Heart right ventricle (tissue), 16 donors: ENCODE data around the gene MCL1. TPM values are rescaled to one million over a fixed set of nuclear protein-coding genes. Genes with fewer than 3 reads are reported as not detected.
A peak's percentile ranks its signal among the peaks of the same experiment; 100 is the strongest.

ENCODE experiments used
- ATAC-seq, 8 donors: fragments of 200-7000 bp; cut with Tn5 transposase; one replicate each; pipeline ENCODE4 v1.9.1; 2020; ENCODE audit warnings: mild to moderate bottlenecking in 8 of 8, moderate library complexity in 8 of 8, moderate number of reproducible peaks in 1 of 8
- DNase-seq, 2 donors: peaks; one replicate each; pipeline ENCODE4 v3.0.0-alpha.2; 2020
- H3K27ac ChIP-seq, 10 donors: fragments of 200-600 bp; sonication (generic) in 2 of 10; one replicate each; pipeline versions ENCODE4 v1.5.0 to v1.8.0; 2020 to 2022; ENCODE audit warnings: mild to moderate bottlenecking in 3 of 10
- H3K27me3 ChIP-seq, 7 donors: fragments of 200-600 bp; one replicate each; pipeline ENCODE4 v1.8.0; 2021 to 2022; ENCODE audit warnings: mild to moderate bottlenecking in 2 of 7
- H3K36me3 ChIP-seq, 9 donors: fragments of 200-600 bp; sonication (generic) in 1 of 9; one replicate each; pipeline versions ENCODE4 v1.5.0 to v1.8.0; 2020 to 2022; ENCODE audit warnings: mild to moderate bottlenecking in 2 of 9
- H3K4me1 ChIP-seq, 9 donors: fragments of 200-600 bp; sonication (generic) in 1 of 9; one replicate each; pipeline versions ENCODE4 v1.5.0 to v1.8.0; 2020 to 2022; ENCODE audit warnings: mild to moderate bottlenecking in 4 of 9
- H3K4me3 ChIP-seq, 10 donors: fragments of 200-600 bp; sonication (generic) in 2 of 10; one replicate each; pipeline versions ENCODE4 v1.5.0 to v1.8.0; 2020 to 2022; ENCODE audit warnings: mild to moderate bottlenecking in 7 of 10, moderate library complexity in 2 of 10
- H3K9me3 ChIP-seq, 11 donors: fragments of 200-600 bp in 10 of 11; sonication (generic) in 2 of 11; one replicate each; pipeline versions ENCODE4 v1.5.0 to v1.8.0; 2013 to 2022; ENCODE audit warnings: mild to moderate bottlenecking in 2 of 11, control low read depth in 1 of 11, moderate library complexity in 1 of 11
- CTCF ChIP-seq, 9 donors: fragments of 200-600 bp; sonication (generic) in 2 of 9; IDR thresholded peaks; one replicate each; pipeline versions ENCODE4 v1.5.0 to v1.8.0; 2021 to 2022; ENCODE audit warnings: antibody characterized with exemption in 9 of 9, mild to moderate bottlenecking in 5 of 9, moderate library complexity in 1 of 9
- WGBS, 2 donors: extraction: QIAGEN DNeasy Blood & Tissue Kit; methylation state at CpG; one replicate each; pipeline ENCODE4 v1.1.7; 2013; ENCODE audit warnings: inconsistent platforms in 1 of 2; 5-methylcytosine and 5-hydroxymethylcytosine counted together
- intact Hi-C, 10 donors: fragments of 100-400 bp; cut with DNase I; formaldehyde crosslinking; loops; one replicate each; pipeline versions ENCODE4 v1.11.1 to v1.14.2; 2022
- polyA plus RNA-seq, 2 donors: library from polyadenylated mRNA; stranded (reverse); fragments of 200-250 nt; gene quantifications; one replicate each; pipeline ENCODE4 v1.2.3, GENCODE V29; 2013
- total RNA-seq, 10 donors: library from RNA; stranded (reverse); fragmentation: NEBNext Ultra II Directional in 3 of 10; extraction: Animal tissue kit (Norgen Biotek cat#: 25700) in 3 of 10; gene quantifications; one replicate each; pipeline versions ENCODE4 v1.2.1 to v1.2.4, GENCODE V29; 2021 to 2023
- donor health status: Arrhythmogenic right ventricular cardiomyopathy.
- donor health status: ischemic (EF 13 %, LVEDD 7.1; RV severe dilation, severe dysfunction).
- donor health status: healthy with polysubstance abuse.
- donor health status: DM: no; HTN: yes; CAD: no.
- donor health status: DM: no; HTN: no; CAD: no.
- donor health status: ischemic (EF 25% LVEDD 6.9; RV normal size, moderate dysfunction).
- donor health status: ischemic (EF 25% LVEDD 5.7; RV mildly dilated, moderate dysfunction).
- donor health status: healthy.
- donor health status: DM: yes; HTN: yes; CAD: no.
- donor health status: Ischemic cardiomyopathy.
- donor health status: ischemic (EF 35%, LVEDD 5.7; RV mildly dilated, moderate dysfunction).
- donor health status: nonischemic (EF 11% LVEDD 7.7; RV severe dilation, severe dysfunction).
- donor health status: DM: yes; HTN: yes; CAD: no.
- donor health status: PGD.
- donor health status: ischemic (EF 29% LVEDD 5.4; RV normal size, mild dysfunction).
- donor health status: nonischemic (EF 23%, LVEDD 6.1; RV moderate dilation, normal function).

The MCL1 gene
- total and polyA plus RNA-seq, 12 donors = 54.3 to 155 (median 115) TPM

DNA sequence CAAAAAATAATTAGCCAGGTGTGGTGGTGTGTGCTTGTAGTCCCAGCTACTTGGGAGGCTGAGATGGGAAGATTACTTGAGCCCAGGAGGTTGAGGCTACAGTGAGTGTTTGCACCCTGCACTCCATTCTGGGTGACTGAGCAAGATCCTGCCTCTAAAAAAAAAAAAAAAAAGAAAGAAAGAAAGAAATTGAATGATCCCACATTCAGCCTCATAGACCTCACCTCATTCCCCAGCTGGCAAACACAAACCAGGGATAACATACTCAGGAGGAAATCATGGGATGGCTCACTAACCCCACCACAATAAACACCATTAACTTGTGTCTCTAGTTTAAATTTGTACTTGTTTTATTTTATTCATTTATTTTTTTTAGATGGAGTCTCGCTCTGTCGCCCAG, 41.5 kb upstream of the MCL1 start:
- intact Hi-C loops = loop anchor here in 8 of 10 donors (1.0 to 10.0 kb wide), 8 partner anchors 40 to 354 kb away; partner anchors contain the start of genes CERS2 (in 1 of the 8) and MCL1 (in 1 of the 8)
- peaks cover 8 to 64% (median 49%) of the 10 kb centered on the region in 9 donors for H3K4me1 ChIP-seq
- 98% methylated on average over 2 of the region's 2 CpGs for WGBS, 2 donors

GRCh38 chr1:150619576-150620509, 40.4 kb upstream of the MCL1 start:
- peak in 1 of 2 donors; percentile 50 for DNase-seq
- peak overlapping the region; percentile 2 to 87 (median 76) for H3K27ac ChIP-seq
- peak overlapping the region in 2 of 10 donors; percentile 1 to 5 for H3K4me3 ChIP-seq
- H3K4me1 ChIP-seq = peaks cover 8 to 75% (median 47%) of the 10 kb centered on the region in 9 donors
- no peaks in the 10 kb centered on the region for H3K27me3 ChIP-seq
- no peaks in the 10 kb centered on the region for H3K9me3 ChIP-seq
- peak in 7 of 9 donors; percentile 15 to 39 (median 33) for TF ChIP-seq CTCF (IDR thresholded peaks at IDR 0.05)
- intact Hi-C loops = loop anchor here in 9 of 10 donors (2.0 to 10.0 kb wide), 8 partner anchors 38 to 355 kb away; partner anchors contain the start of genes MCL1 (in 2 of the 9) and CERS2 (in 1 of the 9)
- ATAC-seq = peak; percentile 56 to 90 (median 83)
- peaks cover 0 to 93% (median 36%) of the 10 kb centered on the region in 9 donors for H3K36me3 ChIP-seq
- 9 to 10% methylated on average over 4 of the region's 4 CpGs for WGBS, 2 donors

More for the DNA sequence above, 41.5 kb upstream of the MCL1 start:
- H3K9me3 ChIP-seq = no peaks in the 10 kb centered on the region
- no peak overlapping the region for H3K4me3 ChIP-seq
- no peak for ATAC-seq
- peaks cover 0 to 96% (median 43%) of the 10 kb centered on the region in 9 donors for H3K36me3 ChIP-seq
- DNase-seq = no peak
- no peaks in the 10 kb centered on the region for H3K27me3 ChIP-seq
- no peak for TF ChIP-seq CTCF (IDR thresholded peaks at IDR 0.05)
- peak overlapping the region in 9 of 10 donors; percentile 52 to 87 (median 79) for H3K27ac ChIP-seq

DNA sequence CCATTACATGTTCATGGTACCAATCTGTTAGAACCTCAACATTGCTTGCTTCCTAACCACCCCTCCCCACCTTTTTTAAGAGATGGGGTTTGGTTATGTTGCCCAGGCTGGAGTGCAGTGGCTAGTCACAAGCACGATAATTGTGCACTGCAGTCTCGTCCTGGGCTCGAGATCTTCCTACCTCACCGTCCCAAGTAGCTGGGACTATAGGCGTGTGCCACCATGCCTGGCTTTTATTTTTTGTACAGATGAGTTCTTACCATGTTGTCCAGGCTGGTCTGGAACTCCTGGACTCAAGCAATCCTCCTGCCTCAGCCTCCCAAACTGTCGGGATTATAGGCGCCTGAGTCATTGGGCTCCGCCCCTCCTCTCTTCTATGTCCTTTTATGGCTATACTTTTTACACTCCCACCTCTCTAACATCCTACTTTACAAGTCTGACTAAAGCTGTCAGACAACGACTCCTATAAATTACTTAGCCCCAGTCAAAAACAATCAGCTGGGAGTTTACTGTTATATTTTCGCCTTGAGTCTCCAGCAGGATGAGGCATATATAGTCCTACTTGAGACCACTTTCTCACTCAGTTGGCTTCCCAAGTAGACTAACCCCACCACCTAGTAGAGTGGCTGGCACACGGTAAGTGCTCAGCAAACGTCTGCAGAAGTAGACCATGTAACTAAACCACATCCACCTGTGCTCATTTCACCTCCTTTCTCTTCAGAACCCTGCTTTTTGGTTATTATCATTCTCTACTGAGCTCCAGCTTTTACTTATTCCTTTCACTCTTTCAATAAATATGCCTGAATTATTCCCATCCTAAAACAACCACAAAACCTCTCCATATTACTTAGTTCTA, 36.2 kb upstream of the MCL1 start:
- 89 to 92% methylated on average over 12 of the region's 12 CpGs for WGBS, 2 donors
- DNase-seq = no peak
- H3K36me3 ChIP-seq = peaks cover 0 to 55% (median 17%) of the 10 kb centered on the region in 9 donors
- no peak for TF ChIP-seq CTCF (IDR thresholded peaks at IDR 0.05)
- intact Hi-C loops = loop anchor here in 3 of 10 donors (5.0 kb wide), 3 partner anchors 33 to 53 kb away; partner anchors contain the start of gene MCL1 (in 1 of the 3)
- H3K27me3 ChIP-seq = no peaks in the 10 kb centered on the region
- H3K4me3 ChIP-seq = no peak overlapping the region
- no peaks in the 10 kb centered on the region for H3K9me3 ChIP-seq
- peak overlapping the region in 7 of 10 donors; percentile 80 to 96 (median 87) for H3K27ac ChIP-seq
- peaks cover 13 to 82% (median 57%) of the 10 kb centered on the region in 9 donors for H3K4me1 ChIP-seq
- no peak for ATAC-seq
